DND-41 (cell line): ENCODE results near the gene BCL11B.

Experiments used
- CTCF ChIP-seq: IDR thresholded peaks from 2 replicates; pipeline ENCODE4 v1.5.1; 2012; ENCODE audit warnings: borderline replicate concordance, low read length, moderate library complexity, mild to moderate bottlenecking; ENCODE audit not compliant: poor library complexity, severe bottlenecking; ENCODE audit errors: extremely low read depth
- EZH2 ChIP-seq: IDR thresholded peaks from 3 replicates; pipeline ENCODE4 v1.6.1; 2012; ENCODE audit warnings: borderline replicate concordance, low read depth, mild to moderate bottlenecking, moderate library complexity, low read length, inconsistent platforms; ENCODE audit not compliant: severe bottlenecking

GRCh38 chr14:99190696-99191394 lies 81.2 kb downstream of the BCL11B start:
- TF ChIP-seq CTCF, result peak; percentile 15
- no peak for TF ChIP-seq EZH2
